AG04450 (cell line): ENCODE measurements around the gene PLPPR4. TPM values are rescaled to one million over a fixed set of nuclear protein-coding genes. Genes with fewer than 3 reads are reported as not detected.

ENCODE experiments used
- CTCF ChIA-PET: fragments of 300-600, 350-600 bp; formaldehyde crosslinking; extraction: SDS; loops from one replicate; lab custom pipeline; 2022; ENCODE audit warnings: antibody characterized with exemption, inconsistent platforms; lab: Charles Lee
- POLR2A ChIA-PET: fragments of 350-600 bp; formaldehyde crosslinking; extraction: SDS; loops from one replicate; lab custom pipeline; 2021; ENCODE audit warnings: antibody characterized with exemption, inconsistent platforms; lab: Yijun Ruan, JAX
- DNase-seq: peaks from one replicate; pipeline ENCODE4 v3.0.0-alpha.2; 2011; ENCODE audit warnings: low read depth, low spot score
- H3K27ac ChIP-seq: one replicate; pipeline ENCODE4 v1.5.1; 2012; ENCODE audit warnings: low read depth, low read length, control low read depth
- H3K27me3 ChIP-seq: one replicate; pipeline ENCODE4 v1.6.0; 2012; ENCODE audit warnings: low read length; ENCODE audit not compliant: control insufficient read depth, insufficient read depth
- H3K4me3 ChIP-seq: 2 replicates; pipeline ENCODE4 v1.5.1; 2011; ENCODE audit warnings: mild to moderate bottlenecking, low read depth, low read length, control low read depth
- H3K9me3 ChIP-seq: 2 replicates; pipeline ENCODE4 v1.5.1; 2012; ENCODE audit warnings: low read length; ENCODE audit not compliant: control insufficient read depth, insufficient read depth
- polyA plus RNA-seq: library from polyadenylated mRNA; depleted of rRNA; stranded (reverse); fragments of >200 nt; gene quantifications from 2 replicates; pipeline ENCODE4 v1.2.3, GENCODE V29; 2011
- TF ChIP-seq, protein P1 (sequence below): IDR thresholded peaks from 2 replicates; pipeline ENCODE4 v1.5.1; 2011; ENCODE audit warnings: low read depth, low read length, control low read depth, inconsistent platforms

The PLPPR4 gene
- polyA plus RNA-seq, 1 experiment, result 5.9 TPM

DNA sequence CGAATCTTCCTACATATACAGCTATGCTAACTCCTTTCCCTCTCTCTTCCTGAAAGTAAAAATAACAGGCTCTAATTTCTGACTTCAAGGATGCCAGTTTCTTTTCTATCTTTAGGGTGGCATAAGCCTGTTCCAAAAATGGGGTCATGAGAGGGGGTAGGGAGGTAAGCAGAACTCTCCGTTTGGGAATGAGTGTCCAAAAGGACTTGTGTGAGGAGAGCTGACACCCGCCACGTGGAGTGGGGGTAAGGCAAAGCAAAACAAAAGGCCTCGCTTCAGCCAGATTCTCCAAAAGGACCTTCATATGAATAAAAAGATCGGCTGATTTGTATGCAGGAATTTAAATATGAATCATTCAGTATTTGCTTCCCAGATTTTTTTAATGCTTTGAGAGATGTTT is 28.6 kb downstream of the PLPPR4 start:
- no peaks in the 10 kb centered on the region for H3K27me3 ChIP-seq
- ChIA-PET POLR2A (no interaction called here), CTCF (no interaction called here)
- TF ChIP-seq, protein P1, sequence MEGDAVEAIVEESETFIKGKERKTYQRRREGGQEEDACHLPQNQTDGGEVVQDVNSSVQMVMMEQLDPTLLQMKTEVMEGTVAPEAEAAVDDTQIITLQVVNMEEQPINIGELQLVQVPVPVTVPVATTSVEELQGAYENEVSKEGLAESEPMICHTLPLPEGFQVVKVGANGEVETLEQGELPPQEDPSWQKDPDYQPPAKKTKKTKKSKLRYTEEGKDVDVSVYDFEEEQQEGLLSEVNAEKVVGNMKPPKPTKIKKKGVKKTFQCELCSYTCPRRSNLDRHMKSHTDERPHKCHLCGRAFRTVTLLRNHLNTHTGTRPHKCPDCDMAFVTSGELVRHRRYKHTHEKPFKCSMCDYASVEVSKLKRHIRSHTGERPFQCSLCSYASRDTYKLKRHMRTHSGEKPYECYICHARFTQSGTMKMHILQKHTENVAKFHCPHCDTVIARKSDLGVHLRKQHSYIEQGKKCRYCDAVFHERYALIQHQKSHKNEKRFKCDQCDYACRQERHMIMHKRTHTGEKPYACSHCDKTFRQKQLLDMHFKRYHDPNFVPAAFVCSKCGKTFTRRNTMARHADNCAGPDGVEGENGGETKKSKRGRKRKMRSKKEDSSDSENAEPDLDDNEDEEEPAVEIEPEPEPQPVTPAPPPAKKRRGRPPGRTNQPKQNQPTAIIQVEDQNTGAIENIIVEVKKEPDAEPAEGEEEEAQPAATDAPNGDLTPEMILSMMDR, result no peak
- no peak overlapping the region for H3K4me3 ChIP-seq
- DNase-seq, result no peak
- H3K27ac ChIP-seq, result no peak overlapping the region
- H3K9me3 ChIP-seq, result no peaks in the 10 kb centered on the region

DNA sequence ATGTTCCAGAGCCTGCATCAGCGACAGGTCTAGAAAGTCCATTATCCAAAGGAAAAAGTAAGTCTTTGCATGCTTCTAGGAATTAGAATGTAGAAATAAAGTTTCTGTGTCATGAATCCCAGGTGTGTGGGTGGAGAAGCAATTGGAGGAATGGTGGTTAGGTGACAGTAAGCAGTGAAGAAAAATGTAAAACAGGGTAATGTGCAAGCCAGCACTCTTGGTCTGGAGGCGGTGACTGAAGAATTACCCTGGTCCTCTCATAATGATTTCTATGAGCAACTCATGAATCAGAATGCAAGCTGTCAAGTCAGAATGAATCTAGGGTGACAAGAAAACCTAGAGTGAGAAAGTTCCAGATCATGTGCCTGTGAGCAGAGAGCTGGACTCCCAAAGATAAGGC is 33.6 kb downstream of the PLPPR4 start:
- H3K27ac ChIP-seq, result no peak overlapping the region
- no peaks in the 10 kb centered on the region for H3K27me3 ChIP-seq
- DNase-seq, result no peak
- no peaks in the 10 kb centered on the region for H3K9me3 ChIP-seq
- ChIA-PET POLR2A (no interaction called here), CTCF (no interaction called here)
- H3K4me3 ChIP-seq, result no peak overlapping the region
- TF ChIP-seq, protein P1, result no peak

DNA sequence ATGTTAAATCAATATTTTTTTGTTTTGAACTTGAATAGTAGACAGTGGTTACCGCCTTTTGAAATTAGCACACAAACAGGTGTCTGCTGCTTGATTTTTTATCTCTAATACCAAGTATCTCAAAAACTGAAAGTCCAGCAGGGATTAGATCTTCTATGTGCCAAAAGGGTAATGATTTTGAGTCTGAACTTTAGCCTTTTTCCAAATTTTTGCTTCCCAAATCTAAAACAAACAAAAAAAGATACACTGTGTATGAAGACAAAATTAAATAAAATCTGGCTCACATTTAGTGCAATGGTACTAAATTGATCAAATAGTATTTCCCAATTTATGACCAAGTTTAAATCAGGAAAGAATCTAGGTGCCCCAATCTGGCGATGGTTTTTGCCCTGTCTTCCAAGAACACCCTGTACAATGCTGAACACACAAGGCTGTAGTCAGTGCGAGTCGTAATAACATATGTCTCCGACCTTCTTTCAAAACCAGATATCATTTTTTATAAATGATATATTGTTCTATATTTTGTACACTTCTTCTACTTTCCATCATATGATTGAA is 40.5 kb downstream of the PLPPR4 start:
- no peak for DNase-seq
- H3K27me3 ChIP-seq, result no peaks in the 10 kb centered on the region
- H3K4me3 ChIP-seq, result no peak overlapping the region
- TF ChIP-seq, protein P1, result no peak
- POLR2A ChIA-PET, result no interaction called here
- CTCF ChIA-PET, result no interaction called here
- no peaks in the 10 kb centered on the region for H3K9me3 ChIP-seq
- no peak overlapping the region for H3K27ac ChIP-seq

DNA sequence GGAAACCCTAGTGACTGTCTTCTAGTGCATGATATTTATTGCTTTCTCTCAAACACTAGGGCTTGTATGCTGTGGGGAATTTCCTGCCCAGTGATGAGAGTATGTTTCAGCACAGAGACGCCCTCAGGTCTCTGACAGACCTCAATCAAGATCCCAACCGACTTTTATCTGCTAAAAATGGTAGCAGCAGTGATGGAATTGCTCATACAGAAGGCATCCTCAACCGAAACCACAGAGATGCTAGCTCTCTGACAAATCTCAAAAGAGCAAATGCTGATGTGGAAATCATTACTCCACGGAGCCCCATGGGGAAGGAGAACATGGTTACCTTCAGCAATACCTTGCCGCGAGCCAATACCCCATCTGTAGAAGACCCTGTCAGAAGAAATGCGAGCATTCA is 41.3 kb downstream of the PLPPR4 start:
- TF ChIP-seq, protein P1, result no peak
- POLR2A ChIA-PET, result no interaction called here
- CTCF ChIA-PET, result no interaction called here
- Histone ChIP-seq H3K27ac (no peak overlapping the region), H3K9me3 (no peaks in the 10 kb centered on the region), H3K27me3 (no peaks in the 10 kb centered on the region), H3K4me3 (no peak overlapping the region)
- DNase-seq, result no peak

DNA sequence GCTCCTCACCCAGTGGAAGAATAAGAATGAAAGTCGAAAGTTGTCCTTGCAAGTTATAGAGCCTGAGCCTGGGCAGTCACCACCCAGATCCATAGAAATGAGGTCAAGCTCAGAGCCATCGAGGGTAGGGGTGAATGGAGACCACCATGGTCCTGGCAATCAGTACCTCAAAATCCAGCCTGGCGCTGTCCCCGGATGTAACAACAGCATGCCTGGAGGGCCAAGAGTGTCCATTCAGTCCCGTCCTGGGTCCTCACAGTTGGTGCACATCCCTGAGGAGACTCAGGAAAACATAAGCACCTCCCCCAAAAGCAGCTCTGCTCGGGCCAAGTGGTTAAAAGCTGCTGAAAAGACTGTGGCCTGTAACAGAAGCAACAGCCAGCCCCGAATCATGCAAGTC is 41.8 kb downstream of the PLPPR4 start:
- Histone ChIP-seq H3K9me3 (no peaks in the 10 kb centered on the region), H3K4me3 (no peak overlapping the region), H3K27ac (no peak overlapping the region), H3K27me3 (no peaks in the 10 kb centered on the region)
- ChIA-PET CTCF (no interaction called here), POLR2A (no interaction called here)
- TF ChIP-seq, protein P1, result no peak
- DNase-seq, result no peak
